Measurements from ENCODE around the gene UBE3A.

DNA sequence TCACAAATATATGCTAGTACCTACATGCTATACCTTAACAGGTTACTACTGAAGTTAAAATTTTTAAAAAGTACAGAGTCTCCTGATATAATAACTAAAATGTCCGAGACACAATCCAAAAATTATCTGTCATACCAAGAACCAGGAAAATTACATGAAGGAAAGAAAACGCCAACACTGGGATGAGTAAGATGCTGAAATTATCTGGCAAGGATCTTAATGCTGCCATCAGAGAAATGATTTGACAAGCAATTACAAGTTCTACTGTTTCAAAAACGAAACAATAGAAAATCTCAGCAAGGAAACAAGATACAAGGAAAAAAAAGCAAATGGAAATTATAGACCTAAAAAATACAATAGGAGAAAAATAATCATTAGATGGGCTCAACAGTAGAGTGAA lies 92.5 kb downstream of the UBE3A start:
- TF ChIP-seq OSR1 (CRISPR knock-in tag; IDR thresholded peaks at IDR 0.05) (no peak), ARNTL (CRISPR knock-in tag; IDR thresholded peaks at IDR 0.05; ENCODE audit: borderline replicate concordance, low read depth) (no peak), ZC3H10 (CRISPR knock-in tag; IDR thresholded peaks at IDR 0.05) (no peak), ZNF70 (CRISPR knock-in tag; IDR thresholded peaks at IDR 0.05) (no peak), SNAI2 (CRISPR knock-in tag; IDR thresholded peaks at IDR 0.05) (no peak), ZNF8 (CRISPR knock-in tag; IDR thresholded peaks at IDR 0.05) (no peak), ISL1 (CRISPR knock-in tag; IDR thresholded peaks at IDR 0.05) (no peak)
- TF ChIP-seq, protein P1, sequence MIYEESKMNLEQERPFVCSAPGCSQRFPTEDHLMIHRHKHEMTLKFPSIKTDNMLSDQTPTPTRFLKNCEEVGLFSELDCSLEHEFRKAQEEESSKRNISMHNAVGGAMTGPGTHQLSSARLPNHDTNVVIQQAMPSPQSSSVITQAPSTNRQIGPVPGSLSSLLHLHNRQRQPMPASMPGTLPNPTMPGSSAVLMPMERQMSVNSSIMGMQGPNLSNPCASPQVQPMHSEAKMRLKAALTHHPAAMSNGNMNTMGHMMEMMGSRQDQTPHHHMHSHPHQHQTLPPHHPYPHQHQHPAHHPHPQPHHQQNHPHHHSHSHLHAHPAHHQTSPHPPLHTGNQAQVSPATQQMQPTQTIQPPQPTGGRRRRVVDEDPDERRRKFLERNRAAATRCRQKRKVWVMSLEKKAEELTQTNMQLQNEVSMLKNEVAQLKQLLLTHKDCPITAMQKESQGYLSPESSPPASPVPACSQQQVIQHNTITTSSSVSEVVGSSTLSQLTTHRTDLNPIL (CRISPR knock-in tag; IDR thresholded peaks at IDR 0.05; ENCODE audit: low read depth) = no peak
- TF ChIP-seq, protein P2, sequence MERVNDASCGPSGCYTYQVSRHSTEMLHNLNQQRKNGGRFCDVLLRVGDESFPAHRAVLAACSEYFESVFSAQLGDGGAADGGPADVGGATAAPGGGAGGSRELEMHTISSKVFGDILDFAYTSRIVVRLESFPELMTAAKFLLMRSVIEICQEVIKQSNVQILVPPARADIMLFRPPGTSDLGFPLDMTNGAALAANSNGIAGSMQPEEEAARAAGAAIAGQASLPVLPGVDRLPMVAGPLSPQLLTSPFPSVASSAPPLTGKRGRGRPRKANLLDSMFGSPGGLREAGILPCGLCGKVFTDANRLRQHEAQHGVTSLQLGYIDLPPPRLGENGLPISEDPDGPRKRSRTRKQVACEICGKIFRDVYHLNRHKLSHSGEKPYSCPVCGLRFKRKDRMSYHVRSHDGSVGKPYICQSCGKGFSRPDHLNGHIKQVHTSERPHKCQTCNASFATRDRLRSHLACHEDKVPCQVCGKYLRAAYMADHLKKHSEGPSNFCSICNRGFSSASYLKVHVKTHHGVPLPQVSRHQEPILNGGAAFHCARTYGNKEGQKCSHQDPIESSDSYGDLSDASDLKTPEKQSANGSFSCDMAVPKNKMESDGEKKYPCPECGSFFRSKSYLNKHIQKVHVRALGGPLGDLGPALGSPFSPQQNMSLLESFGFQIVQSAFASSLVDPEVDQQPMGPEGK (CRISPR knock-in tag; IDR thresholded peaks at IDR 0.05; ENCODE audit: borderline replicate concordance) = no peak
